CMK (cell line): Measurements from ENCODE around the gene ADAMTS2.
"Not testable (repeated sequence)": the region's sequence is repeated elsewhere in the genome, so short reads cannot be mapped to it uniquely, and the experiment has no call there.

Experiments
- DNase-seq: peaks from one replicate; pipeline ENCODE4 v3.0.0-alpha.2; 2010; ENCODE audit warnings: low read depth

ADAMTS2 gene

GRCh38 chr5:179231309-179231708, 114.0 kb downstream of the ADAMTS2 start:
- no peak for DNase-seq

- no peak for DNase-seq
Observed at GRCh38 chr5:179230061-179230461, 115.2 kb downstream of the ADAMTS2 start.

- no peak for DNase-seq
Observed at GRCh38 chr5:179229331-179229831, 115.9 kb downstream of the ADAMTS2 start.

- DNase-seq = no peak
Observed at GRCh38 chr5:179228341-179229121, 116.7 kb downstream of the ADAMTS2 start.

GRCh38 chr5:179227580-179228311, 117.5 kb downstream of the ADAMTS2 start:
- no peak for DNase-seq

DNA sequence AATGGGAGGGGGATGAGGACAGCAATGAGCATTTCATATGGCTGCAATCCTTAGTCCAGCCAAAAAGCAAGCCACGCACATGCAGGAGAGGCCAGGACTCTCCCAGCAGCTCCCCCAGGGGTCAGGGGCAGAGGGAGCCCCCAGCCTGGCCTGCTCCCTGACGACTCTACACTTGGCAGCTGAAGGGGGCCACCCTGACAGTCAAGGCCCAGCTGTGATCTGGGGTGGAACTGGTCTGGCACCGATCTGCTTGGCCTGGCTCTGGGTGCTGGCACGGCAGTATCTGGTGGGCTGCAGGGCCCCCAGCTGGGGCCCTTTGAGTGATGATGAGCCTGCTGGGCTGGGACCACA, 118.1 kb downstream of the ADAMTS2 start:
- no peak for DNase-seq

GRCh38 chr5:179226696-179227095, 118.6 kb downstream of the ADAMTS2 start:
- DNase-seq = no peak

DNA sequence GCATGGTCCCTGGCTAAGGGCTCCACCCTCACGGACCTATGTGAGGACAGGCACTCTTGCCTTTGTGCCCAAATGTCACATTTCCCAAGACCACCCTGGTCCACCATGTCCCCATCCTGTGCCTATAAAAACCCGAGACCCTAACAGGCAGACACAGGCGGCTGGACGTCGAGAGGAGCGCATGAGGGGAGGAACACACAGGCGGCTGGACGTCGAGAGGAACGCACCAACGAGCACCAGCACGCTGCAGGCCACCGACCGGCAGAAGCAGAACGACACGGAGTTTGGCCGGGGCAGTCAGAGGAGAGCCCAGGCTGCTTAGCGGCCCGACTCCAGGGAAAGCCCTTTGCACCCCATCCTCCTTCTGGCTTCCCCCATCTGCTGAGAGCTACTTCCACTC, 119.9 kb downstream of the ADAMTS2 start:
- no peak for DNase-seq

GRCh38 chr5:179224741-179225140, 120.5 kb downstream of the ADAMTS2 start:
- DNase-seq = no peak

DNA sequence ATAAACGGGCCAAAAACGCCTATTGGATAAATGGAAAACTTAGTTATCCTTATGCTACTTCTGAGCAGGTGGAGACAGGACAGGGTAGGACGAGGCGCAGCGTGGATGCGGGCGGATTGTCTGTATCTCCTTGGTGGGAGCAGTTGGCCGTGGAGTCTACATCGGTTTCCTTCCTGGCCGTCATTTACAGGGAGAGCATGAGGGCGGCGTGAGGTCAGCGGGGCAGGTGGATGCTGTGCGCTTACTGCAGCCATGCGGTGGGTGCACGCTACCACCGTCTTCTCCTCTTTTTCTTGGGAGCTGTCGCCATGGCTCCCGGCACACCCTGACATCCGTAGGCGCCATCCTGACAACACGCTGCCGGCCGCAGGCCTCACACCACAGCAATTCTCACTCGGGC, 121.3 kb downstream of the ADAMTS2 start:
- DNase-seq = no peak

GRCh38 chr5:179223528-179223927, 121.7 kb downstream of the ADAMTS2 start:
- DNase-seq = no peak

- no peak for DNase-seq
Observed at GRCh38 chr5:179222246-179223017, 122.8 kb downstream of the ADAMTS2 start.

DNA sequence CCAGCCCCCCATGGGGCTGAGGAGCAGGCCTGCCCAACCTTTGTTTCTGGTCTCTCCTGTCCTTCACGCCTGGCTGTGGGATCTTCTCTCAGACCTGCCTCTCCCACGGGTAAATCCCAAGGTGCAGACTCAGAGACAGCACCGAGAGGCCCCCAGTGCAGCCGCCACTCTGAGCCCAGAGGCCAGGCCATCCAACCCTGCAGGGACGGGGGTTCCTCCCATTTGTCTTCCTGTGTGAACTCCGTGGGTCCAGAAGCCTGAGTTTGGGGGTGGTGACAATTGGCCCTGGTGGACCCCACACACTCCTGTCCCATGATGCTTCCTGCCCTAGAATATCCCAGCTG, 123.4 kb downstream of the ADAMTS2 start:
- DNase-seq = no peak

DNA sequence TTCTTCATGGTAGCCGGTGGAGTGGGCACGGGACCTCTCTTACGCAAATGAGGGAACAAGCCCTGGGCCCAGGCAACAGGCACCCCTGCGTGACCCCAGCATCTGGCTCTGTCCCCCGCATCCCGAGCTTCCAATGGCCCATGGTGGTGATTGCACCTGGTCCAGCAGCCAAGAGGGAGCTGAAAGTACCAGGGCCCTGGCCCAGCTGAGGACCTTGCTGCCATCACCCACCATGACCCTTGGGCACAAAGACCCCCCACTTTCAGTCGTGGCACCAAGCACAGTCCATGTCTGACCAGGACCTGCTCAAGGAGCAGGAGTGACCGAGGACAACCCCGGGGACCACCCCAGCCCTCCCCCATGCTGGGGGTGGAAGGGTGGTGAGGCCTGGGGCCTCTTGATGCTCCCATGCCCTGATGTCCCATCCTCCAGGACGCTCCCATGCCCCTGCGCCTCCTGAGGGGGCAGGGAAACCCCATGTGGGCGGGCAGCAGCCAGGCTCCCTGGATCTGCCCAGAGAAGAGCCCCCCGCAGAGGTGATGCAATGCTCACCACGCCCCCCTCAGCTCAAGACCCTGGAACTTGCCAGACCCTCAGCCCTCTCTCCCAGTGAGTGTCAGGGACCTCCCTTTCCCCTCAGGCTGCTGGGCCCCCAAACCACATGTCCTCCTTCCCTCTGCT, 123.9 kb downstream of the ADAMTS2 start:
- no peak for DNase-seq

DNA sequence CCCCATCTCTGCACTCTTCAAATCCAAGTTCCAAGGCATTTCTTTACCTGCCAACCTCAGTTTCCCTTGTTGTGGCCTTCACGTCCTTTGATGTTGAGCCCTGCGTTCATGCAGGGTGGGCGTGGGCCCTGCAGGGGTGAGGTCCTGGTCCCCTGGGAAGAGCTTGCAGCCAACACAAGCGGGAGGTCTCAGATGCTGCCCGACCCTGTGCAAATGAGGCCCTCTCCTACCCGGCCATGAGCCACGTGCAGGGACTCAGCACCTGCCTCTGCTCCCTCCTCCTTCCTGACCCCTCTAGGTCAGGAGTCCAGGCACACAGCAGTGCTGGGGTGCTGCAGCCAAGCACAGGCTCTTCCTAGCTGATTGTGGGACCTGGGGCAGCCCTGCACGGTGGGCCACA, 124.5 kb downstream of the ADAMTS2 start:
- DNase-seq = no peak

DNA sequence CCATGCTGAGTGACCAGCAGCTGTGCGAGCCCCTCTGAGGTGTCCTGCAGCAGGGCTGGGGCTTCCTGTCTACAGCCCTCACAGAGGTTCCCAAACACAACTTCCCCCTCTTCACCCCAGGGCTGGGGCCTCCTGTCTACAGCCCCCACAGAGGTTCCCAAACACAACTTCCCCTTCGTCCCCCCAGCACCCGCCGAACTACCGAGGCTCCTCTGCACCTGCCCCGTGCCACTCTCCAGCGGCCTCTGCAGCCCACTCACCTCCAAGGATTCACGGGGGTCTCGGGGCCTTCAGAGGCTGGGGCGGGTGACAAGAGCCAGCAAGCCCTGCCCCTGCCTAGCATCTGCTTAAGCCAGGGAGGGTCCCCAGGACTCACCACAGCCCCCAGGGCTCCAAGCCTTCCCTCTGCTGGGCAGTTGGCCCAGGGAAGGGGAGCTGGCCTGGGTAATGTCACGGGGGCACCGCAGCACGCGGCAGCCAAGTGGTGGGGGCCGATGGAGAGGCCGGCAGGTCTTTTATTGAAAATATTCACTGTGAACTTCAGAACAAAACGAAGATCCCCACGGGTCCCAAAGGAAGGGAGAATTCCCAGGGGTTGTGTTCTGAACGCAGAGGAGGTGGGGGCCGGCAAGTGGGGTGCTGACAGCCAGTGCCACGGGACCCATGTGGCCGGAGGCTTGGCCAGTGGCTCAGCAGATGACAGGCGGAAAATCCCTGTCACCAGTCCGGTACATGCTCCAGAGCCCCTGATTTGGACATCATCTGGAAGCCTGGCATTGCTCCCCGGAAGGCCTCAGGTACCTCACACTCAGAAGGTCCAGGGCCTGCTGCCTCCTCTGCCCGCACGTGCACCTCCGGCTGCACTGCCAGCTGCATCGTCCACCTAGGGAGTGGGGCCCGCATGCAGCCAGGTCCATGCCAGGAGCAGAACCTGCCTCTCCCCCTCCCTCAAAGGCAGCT, 125.3 kb downstream of the ADAMTS2 start:
- DNase-seq = no peak

- DNase-seq = no peak
Observed at GRCh38 chr5:179218943-179219330, 126.3 kb downstream of the ADAMTS2 start.

DNA sequence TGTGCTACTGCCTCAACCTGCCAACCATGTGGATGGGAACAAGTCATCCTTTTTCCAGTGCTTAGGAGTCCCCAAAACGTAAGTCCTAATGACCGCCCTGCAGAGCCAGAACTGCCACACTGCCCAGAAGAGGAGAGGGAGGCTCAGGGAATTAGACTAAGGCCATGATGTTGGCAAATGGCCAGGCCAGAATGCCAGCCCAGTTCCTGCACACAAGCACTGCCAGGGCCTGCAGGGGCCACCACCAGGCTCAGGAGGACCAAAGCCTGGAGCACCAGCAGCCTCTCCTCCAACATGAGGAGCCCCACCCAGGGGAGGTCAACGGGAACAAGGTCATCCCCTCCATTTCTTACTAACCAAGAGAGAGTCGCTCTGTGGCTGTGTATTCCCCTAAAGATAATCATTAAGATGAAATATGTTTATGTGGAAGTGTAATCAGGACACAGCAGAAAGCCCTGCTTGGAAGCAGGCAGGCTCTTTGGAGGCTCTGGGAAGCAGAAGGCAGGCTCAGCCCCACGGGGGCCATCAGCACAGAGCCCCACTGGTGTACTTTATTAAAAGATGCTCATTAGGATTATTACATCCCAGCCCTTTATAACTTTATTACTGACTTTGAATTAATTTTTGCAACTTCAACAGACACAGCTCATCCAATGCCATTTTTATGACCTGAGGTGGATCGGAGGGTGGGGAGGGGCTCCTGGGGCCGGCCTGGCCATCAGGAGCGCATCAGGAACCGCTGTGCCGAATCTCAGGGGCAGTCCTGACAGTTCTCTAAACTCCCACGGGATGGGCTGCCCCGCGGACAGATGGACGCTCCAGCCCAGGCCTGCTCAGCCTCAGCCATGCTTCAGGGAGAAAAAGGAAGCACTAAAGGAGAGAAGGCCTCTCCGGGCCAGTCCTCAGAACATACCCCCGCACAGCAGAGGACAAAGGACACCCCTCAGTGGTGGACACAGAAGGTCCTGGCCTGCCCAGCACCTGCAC, 127.0 kb downstream of the ADAMTS2 start:
- no peak for DNase-seq

- no peak for DNase-seq
Observed at GRCh38 chr5:179217356-179217755, 127.9 kb downstream of the ADAMTS2 start.

DNA sequence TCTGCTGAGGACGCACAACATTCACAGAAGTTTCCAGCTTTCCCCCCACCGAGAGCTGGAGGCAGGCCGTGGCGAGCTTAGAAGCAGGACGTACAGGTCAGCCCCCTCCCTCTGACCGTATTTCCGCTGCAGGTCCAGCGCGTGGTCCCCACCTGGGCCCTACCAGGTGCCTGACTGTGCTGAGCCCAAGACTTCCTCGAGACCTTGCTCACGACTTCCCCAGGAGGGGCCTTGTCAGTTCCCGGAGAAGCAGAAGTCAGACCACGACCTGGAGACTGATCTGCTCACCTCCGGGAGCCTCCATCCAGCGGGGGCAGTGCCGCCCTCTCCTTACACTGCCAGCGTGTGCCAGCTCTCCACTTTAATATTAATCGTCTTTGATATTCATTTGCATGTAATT, 128.9 kb downstream of the ADAMTS2 start:
- DNase-seq = not testable (repeated sequence)
